LNCaP clone FGC (cell line): Measurements from ENCODE around the gene LTBP2.

Source experiments
- DNase-seq: peaks from one replicate; pipeline ENCODE4 v3.0.0-alpha.2; 2011; ENCODE audit warnings: low read depth
- H3K4me3 ChIP-seq: 2 replicates; pipeline ENCODE4 v1.5.1; 2011; ENCODE audit warnings: mild to moderate bottlenecking, low read depth, low read length, control low read depth
- TF ChIP-seq, protein P1 (sequence below): IDR thresholded peaks from 2 replicates; pipeline ENCODE4 v1.5.1; 2012; ENCODE audit warnings: mild to moderate bottlenecking; ENCODE audit not compliant: control insufficient read depth, insufficient read depth; ENCODE audit errors: extremely low read depth

Gene LTBP2

DNA sequence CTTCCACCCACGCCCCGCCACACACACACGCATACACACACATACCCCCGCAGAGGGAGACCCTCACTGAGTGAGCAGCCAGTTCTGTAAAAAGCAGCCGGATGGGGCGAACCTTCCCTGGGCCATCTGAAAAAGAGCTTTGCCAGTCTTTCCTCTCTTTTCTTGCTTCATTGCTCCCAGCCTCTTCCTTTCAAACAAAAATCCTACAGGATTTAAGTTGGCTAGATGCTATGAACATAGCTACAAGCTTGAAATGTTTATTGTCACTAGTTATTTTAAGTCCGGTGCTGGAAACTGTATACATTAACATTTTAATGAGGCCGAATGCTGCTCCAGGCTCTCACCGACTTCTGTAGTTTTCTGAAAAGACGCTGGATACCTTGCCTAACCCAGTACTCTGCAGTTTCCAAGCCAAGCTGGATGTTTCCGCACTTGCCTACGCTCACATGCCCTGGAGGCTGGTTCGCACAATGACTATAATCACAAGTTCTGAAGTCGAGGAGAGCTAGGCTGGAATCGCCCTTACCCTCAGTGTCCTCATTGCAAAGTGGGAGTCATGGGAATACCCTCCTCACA lies 39.2 kb downstream of the LTBP2 start:
- TF ChIP-seq, protein P1, sequence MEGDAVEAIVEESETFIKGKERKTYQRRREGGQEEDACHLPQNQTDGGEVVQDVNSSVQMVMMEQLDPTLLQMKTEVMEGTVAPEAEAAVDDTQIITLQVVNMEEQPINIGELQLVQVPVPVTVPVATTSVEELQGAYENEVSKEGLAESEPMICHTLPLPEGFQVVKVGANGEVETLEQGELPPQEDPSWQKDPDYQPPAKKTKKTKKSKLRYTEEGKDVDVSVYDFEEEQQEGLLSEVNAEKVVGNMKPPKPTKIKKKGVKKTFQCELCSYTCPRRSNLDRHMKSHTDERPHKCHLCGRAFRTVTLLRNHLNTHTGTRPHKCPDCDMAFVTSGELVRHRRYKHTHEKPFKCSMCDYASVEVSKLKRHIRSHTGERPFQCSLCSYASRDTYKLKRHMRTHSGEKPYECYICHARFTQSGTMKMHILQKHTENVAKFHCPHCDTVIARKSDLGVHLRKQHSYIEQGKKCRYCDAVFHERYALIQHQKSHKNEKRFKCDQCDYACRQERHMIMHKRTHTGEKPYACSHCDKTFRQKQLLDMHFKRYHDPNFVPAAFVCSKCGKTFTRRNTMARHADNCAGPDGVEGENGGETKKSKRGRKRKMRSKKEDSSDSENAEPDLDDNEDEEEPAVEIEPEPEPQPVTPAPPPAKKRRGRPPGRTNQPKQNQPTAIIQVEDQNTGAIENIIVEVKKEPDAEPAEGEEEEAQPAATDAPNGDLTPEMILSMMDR: no peak
- no peak overlapping the region for H3K4me3 ChIP-seq
- no peak for DNase-seq

DNA sequence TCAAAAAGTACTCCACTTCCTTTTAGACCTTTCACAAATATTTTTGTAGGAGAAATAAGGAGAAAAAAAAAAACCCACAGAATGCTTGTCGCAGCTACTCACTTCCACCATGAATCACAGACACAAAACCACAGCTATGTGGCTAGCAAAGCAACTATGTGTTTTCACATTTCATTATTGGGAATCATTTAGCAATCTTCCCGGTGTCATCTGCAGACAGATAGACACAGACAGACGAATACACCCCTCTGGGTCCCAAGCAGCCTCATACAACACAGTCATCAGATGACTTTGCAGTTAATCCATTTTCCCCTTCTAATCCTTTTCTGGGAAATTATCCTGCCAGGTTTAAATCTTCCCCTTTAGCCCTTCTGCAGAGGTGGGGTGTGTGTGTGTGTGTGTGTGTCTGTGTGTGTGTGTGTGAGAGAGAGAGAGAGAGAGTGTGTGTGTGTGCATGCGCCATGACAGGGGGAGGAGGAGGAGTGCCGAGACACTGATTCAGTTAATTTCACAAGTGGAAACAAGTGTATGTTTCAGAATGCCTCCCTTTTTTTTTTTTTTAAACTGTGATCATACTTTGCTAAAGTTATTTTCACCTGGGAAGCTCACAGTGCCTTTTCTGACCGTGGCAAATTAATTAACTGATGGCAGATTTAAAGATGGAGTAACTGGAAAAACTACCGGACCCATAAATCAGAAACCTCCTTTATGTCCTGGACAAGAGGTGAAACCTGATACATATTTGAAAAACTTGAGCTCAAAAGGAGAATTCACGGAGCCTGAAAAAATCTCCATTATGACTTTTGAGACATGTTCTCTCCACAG lies 39.9 kb downstream of the LTBP2 start:
- TF ChIP-seq, protein P1: no peak
- DNase-seq: no peak
- H3K4me3 ChIP-seq: no peak overlapping the region

DNA sequence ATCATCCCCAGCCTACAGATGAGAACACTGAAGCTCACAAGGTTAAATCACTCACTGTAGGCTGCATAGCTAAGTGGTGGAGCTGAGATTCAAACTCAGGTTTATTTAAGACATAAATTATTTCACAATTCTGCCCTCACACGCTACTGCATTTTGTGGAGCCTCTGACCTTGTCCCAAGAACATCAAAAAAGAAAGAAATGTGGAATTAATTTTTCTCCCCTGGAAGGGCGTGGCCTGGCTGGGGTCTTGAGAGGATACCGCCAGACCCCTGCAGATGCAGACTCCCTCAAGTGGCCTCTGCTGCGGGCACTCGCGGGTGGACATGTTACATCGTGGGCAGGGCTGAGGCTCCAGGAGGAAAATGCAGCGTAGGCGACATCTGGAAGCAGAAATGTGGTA lies 40.6 kb downstream of the LTBP2 start:
- no peak overlapping the region for H3K4me3 ChIP-seq
- no peak for DNase-seq
- TF ChIP-seq, protein P1: no peak

DNA sequence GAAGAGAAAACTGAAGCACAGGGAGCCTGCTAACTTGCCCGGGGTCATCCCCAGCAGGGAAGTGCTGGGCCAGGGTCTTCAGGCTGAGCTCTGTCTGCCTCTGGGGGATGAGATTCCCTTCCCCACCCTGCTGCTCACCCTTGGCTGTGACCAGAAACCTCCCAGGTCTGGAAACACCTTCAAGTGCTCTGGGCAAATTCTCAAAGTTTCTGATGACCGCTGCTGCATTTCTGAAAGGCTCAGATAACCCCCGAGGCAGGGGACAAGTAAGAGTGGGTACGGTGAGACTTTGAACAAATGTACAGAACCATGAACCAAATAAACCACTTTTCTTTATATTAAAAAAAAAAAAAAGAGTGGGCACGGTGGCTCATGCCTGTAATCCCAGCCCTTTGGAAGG lies 41.3 kb downstream of the LTBP2 start:
- no peak overlapping the region for H3K4me3 ChIP-seq
- no peak for DNase-seq
- TF ChIP-seq, protein P1: no peak

DNA sequence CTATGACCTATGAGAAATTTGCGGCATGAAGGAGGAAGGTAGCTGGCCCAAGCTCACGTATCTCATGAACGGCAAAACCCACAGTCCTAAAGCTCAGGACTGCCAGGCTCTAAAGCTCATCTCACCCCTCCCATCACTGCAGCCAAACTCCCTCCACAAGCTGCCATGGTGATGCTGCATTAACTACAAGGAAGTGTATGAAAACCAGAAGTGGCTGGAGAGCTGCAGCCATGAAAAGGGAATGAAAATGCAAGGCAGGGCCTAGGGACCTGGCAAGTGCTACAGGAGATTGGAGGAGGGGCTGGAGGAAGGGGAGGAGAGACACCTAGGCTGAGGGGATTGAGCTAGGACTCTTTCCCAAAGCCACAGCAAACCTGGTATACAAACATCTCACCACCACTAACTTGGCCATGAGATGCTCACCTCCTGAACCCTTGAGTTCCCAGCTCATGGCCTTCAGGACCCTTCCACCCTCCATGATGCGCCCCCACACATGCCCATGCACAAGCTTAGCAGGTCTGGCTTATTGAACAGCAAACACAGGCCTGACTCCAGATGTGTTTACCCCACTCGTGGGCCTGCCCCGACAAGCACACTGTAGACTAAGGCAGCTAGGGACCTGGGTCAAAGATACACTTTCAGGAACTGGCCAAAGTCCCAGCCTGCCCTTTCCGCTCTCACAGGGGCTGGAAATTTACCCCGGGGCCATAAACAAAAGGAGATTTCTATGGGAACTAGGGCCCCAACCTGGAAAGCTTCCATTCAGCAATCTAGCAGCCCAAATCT lies 42.0 kb downstream of the LTBP2 start:
- TF ChIP-seq, protein P1: no peak
- no peak overlapping the region for H3K4me3 ChIP-seq
- DNase-seq: no peak

DNA sequence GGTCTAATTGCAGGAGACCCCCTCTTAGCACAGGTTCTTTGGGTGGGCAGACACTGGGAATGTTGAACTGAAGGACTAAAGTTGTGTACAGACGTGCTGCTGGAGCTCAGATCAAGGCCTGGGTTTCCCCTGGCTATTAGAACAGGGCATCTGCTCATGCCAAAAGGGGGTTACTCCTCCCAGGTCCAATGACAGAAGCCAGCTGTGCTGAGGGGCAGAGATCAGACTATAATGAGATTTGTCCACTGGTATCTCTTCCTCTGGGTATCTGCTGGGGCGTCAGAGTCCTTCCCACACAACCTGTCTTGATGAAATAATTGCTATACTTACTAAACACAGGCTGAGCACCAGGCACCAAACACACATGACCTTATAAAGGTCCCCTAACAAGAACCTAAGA lies 42.6 kb downstream of the LTBP2 start:
- no peak overlapping the region for H3K4me3 ChIP-seq
- DNase-seq: no peak
- TF ChIP-seq, protein P1: no peak
